Measurements from ENCODE around the gene SAMD14.

The SAMD14 gene

GRCh38 chr17:50129728-50130558 is at the start of gene SAMD14:
Gene SAMD14, minus strand, starts transcription at chr17:50130160. Its CDS starts 5,201 bp downstream, at chr17:50124959.
- Histone ChIP-seq H3K27ac (peak within 1 kb of the TSS in 5 of 21 experiments; percentile 14 to 57 (median 41)), H3K4me3 (peak within 1 kb of the TSS; percentile 28 to 42 (median 39))

GRCh38 chr17:50177983-50178834 is 48.2 kb upstream of the SAMD14 start:
- peak overlapping the region in 20 of 21 experiments; percentile 36 to 90 (median 75) for H3K27ac ChIP-seq
- peak overlapping the region in 1 of 7 experiments; percentile 15 for H3K4me3 ChIP-seq

- peak overlapping the region in 20 of 21 experiments; percentile 36 to 90 (median 75) for H3K27ac ChIP-seq
- H3K4me3 ChIP-seq, result no peak overlapping the region
Observed at GRCh38 chr17:50177476-50177875, 47.5 kb upstream of the SAMD14 start.

- H3K4me3 ChIP-seq, result no peak overlapping the region
- H3K27ac ChIP-seq, result peak overlapping the region in 19 of 21 experiments; percentile 26 to 90 (median 72)
Observed at GRCh38 chr17:50176559-50177357, 46.8 kb upstream of the SAMD14 start.

GRCh38 chr17:50175035-50175807 is 45.3 kb upstream of the SAMD14 start:
- Histone ChIP-seq H3K27ac (peak overlapping the region in 4 of 21 experiments; percentile 20 to 89 (median 44)), H3K4me3 (no peak overlapping the region)

- no peak overlapping the region for H3K4me3 ChIP-seq
- peak overlapping the region in 1 of 21 experiments; percentile 65 for H3K27ac ChIP-seq
Observed at GRCh38 chr17:50174444-50174843, 44.5 kb upstream of the SAMD14 start.

GRCh38 chr17:50173335-50173941 is 43.5 kb upstream of the SAMD14 start:
- Histone ChIP-seq H3K27ac (peak overlapping the region in 9 of 21 experiments; percentile 3 to 65 (median 48)), H3K4me3 (no peak overlapping the region)

- Histone ChIP-seq H3K4me3 (no peak overlapping the region), H3K27ac (peak overlapping the region in 9 of 21 experiments; percentile 3 to 65 (median 48))
Observed at GRCh38 chr17:50172936-50173334, 43.0 kb upstream of the SAMD14 start.

GRCh38 chr17:50172130-50172529 is 42.2 kb upstream of the SAMD14 start:
- peak overlapping the region in 1 of 21 experiments; percentile 58 for H3K27ac ChIP-seq
- H3K4me3 ChIP-seq, result no peak overlapping the region

- Histone ChIP-seq H3K27ac (peak overlapping the region in 1 of 21 experiments; percentile 58), H3K4me3 (no peak overlapping the region)
Observed at GRCh38 chr17:50171371-50172071, 41.6 kb upstream of the SAMD14 start.

- Histone ChIP-seq H3K27ac (no peak overlapping the region), H3K4me3 (no peak overlapping the region)
Observed at GRCh38 chr17:50170662-50171370, 40.9 kb upstream of the SAMD14 start.

GRCh38 chr17:50169881-50170459 is 40.0 kb upstream of the SAMD14 start:
- Histone ChIP-seq H3K4me3 (no peak overlapping the region), H3K27ac (peak overlapping the region in 1 of 21 experiments; percentile 9)

- H3K4me3 ChIP-seq, result no peak overlapping the region
- no peak overlapping the region for H3K27ac ChIP-seq
Observed at GRCh38 chr17:50169121-50169764, 39.3 kb upstream of the SAMD14 start.

GRCh38 chr17:50168319-50168718 is 38.4 kb upstream of the SAMD14 start:
- no peak overlapping the region for H3K4me3 ChIP-seq

GRCh38 chr17:50167371-50167770 is 37.4 kb upstream of the SAMD14 start:
- peak overlapping the region in 1 of 21 experiments; percentile 52 for H3K27ac ChIP-seq
- no peak overlapping the region for H3K4me3 ChIP-seq

More at GRCh38 chr17:50168319-50168718, 38.4 kb upstream of the SAMD14 start:
- no peak overlapping the region for H3K27ac ChIP-seq

- Histone ChIP-seq H3K4me3 (no peak overlapping the region), H3K27ac (peak overlapping the region in 4 of 21 experiments; percentile 7 to 79 (median 50))
Observed at GRCh38 chr17:50166518-50167181, 36.7 kb upstream of the SAMD14 start.
